HPDE6-E6E7 (cell line): ENCODE data around the gene MCM3.

Source experiments
- DNase-seq: peaks from one replicate; pipeline ENCODE4 v3.0.0; 2011; ENCODE audit warnings: missing footprints; ENCODE audit errors: extremely low spot score

MCM3 gene

GRCh38 chr6:52251113-52251512 lies 33.4 kb downstream of the MCM3 start:
- DNase-seq, result no peak

DNA sequence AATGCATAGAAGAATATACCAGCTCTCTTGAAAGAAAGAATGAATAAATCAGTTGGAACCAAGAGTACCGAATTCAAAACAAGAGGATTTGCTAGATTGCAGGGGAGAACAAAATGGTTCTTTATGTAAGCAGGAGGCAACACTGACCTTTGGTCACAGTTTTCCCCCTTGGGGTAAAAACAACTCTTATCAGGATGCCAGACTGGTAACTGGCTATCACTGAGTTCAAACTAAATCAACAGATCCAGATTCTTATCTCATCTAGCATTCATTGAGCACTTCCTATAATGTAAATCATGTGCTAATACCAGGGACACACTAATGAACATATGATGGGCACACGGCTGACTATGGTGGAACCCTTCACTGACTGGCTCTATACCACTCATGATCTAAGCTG lies 35.5 kb downstream of the MCM3 start:
- no peak for DNase-seq

- DNase-seq, result no peak
Observed at GRCh38 chr6:52245425-52245824, 39.1 kb downstream of the MCM3 start.

DNA sequence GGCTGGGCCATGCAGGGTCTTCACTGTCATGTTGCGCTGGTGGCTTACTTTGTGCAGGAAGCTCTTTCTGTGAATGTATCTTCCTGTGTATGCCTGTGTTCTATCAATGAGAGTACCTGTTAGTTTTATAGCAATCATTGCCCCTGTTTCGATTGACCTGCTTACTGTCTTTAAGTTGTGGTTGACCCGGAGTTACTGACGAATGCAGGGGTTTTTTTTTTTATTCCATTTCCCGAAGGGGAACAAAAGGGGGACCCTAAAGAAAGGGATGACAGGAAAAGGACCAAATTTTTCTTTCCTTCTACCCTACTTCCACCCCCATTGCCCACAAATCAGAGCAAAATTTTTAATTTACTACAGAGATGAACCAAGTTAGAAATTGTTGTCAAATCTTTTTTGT lies 40.1 kb downstream of the MCM3 start, which contains the start of gene IL17F:
IL17F (minus strand) TSS at position 101 of the 400 bp plus-strand sequence; CDS start at position 30, 71 bp downstream.
- no peak for DNase-seq

- DNase-seq, result no peak
Observed at GRCh38 chr6:52243282-52243893, 41.2 kb downstream of the MCM3 start.

DNA sequence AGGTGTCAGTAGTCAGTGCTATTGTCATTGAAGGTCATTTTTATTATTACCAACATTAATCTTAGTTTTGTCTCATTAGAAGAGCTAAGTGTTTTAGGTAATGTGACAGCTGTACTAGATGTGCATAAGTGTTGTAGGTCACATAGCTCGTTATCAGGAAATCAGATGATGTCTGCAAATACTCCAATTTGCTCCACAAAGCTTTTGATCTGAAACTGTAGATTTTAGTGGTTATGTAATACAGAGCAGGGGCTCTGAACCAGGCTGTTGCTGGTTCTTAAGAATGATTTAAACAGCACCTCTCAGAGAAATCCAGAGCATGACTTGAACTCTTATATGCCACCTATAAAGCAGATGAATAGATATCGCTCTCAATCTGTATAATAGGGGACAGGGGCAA lies 42.7 kb downstream of the MCM3 start:
- DNase-seq, result no peak

GRCh38 chr6:52233975-52234823 lies 50.3 kb downstream of the MCM3 start:
- peak; percentile 77 for DNase-seq

DNA sequence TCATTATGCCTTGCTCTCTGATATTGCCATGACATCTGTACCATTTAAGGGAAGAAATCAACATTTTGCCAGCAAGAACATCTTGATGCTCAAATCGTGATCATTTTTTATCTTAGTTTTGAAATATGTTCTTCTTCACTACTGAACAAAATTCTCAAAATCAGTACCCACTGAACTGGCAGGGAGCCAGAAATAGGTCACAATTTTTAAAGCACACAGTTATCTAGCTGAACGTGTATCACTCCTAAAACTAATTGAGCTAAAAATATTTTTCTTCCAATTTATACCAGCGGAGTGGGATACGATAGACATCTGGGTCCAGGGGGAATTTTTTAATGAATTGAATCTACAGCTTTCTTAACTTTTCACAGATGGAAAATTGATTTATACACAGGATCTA lies 51.5 kb downstream of the MCM3 start:
- no peak for DNase-seq

DNA sequence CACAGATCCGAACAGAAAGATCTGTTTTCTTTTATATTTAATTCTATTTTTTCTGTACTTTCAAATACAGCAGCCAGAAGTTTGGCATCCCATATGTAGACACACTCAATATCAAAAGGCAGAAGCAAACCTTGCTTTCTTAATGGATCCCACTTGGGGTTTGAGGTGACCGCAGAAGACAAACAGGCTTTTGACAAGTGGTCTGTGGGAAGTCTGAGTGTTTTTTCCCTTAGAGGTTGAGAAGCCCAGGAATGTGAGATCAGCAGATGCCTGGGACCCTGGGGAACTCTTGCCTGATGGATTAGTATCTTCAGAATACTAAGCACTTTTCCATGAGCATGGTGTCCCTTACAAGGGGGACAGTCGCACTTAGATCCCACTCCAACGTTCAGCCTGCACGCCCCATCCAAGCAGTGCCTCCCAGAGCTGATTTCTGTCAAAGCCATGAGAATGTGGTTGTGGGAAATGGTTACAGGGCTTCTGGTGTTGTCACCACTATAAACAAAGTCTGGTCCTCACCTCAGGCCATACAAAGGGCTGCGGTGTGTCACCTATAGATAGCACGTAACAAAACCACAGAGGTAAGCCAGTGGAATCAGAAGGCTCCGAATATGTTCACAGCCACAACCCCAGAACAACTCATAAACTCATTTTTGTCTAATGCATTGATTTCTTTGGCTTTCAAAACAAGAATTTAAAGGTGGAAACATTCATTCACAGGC lies 53.0 kb downstream of the MCM3 start:
- DNase-seq, result no peak

- DNase-seq, result no peak
Observed at GRCh38 chr6:52230685-52231084, 53.9 kb downstream of the MCM3 start.

- no peak for DNase-seq
Observed at GRCh38 chr6:52227495-52227894, 57.0 kb downstream of the MCM3 start.

DNA sequence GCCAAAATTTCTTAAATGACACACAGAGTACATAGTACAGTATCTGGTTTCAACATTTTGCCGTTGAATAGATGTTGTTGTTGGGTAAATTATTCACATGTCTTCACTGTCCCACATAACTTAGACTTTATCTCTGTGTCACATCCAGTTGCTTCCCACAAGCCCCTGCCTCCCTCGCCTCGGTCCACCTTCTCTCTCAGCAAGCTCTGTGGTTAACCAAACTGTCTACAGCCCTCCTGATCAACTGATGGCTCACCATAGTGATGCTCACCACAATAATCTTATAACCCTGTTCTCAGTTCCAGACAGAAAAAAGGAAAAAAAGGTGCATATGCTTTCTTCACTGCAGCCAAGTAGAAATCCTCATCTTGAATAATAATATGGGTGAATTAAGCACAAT lies 63.2 kb downstream of the MCM3 start:
- DNase-seq, result no peak

GRCh38 chr6:52217761-52218160 lies 66.8 kb downstream of the MCM3 start:
- DNase-seq, result no peak

DNA sequence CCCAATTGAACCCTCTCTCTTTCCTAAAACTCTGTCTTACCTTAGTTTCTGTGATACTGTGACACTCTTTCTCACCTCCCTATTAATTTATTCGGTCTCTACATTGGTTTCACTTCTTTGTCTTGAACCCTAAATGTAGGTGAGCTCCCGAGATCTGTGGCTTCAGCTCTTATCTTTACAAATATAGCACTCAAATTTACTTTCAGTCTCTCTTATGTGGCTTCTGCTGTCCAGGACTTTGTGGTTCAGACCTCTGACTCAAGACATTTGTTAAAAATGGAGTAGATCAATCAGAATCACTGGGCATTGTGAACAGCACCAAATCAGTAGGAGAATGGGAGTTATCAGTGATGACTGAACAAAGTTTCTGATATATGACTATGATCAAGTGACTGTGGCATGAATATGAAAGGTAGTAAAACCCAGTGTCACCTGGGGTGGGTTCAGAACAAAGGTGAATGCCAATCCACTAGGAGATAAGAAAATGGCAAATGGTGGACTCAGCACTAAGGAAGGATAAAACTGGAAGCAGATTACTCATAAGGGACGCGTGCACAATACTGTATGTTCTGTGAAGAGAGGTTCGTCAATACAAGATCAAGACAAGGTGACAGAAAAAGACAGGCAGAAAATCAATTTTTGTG lies 67.5 kb downstream of the MCM3 start:
- DNase-seq, result no peak

DNA sequence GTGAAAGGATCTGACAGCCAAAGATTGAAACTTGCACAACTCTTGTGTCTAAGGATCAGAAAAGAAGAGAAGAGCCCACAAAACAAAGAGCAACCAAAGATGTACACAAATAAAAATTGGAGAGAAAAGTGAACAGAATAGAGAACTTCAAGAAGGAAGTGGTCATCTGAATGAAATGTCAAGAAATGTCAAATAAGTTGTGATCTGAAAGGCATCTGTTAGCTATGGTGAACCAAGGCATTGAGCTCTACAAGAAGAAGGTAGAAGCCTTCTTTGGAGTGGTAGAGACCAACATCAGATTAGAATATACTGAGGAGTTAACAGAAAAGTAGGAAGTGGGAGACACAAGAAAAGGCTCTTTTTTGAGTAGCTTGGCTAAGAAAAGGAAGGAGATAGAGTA lies 68.8 kb downstream of the MCM3 start:
- DNase-seq, result no peak
